ENCODE data around the gene FAM107B.
"Not testable (repeated sequence)": the region's sequence is repeated elsewhere in the genome, so short reads cannot be mapped to it uniquely, and the experiment has no call there.

Gene FAM107B

GRCh38 chr10:14658331-14659127 lies 116.2 kb downstream of the FAM107B start:
- no peak for DNase-seq

DNA sequence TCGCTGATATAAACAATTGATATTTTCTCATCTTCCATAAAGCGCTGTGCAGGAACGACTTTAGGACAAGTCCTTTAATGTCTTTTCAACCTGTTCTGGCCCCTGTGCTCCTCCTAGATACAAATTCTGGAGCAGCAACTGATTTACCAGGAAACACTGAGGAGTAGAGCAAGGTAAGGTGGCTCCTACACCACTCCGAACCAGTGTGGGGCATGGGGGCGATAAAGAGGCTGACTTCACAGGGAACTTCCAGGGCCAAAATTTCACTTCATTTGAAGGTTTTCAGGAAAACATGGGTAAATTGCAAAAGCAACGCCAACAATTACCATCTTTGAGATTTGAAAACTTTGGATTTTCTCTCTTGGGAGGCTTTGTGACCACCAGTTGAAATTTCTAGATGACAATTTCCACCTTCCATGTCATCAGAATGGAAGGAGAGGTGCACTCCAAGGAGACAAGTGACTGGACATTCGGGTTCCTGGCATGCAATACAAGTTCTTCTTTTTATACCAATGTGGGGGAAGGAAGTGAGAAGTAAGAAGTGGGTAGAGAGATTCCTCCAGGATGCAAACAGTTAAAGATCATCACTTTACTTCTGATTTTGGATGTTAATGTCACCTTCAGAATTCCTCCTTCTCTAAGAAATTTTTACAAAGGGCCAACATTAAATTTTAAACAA lies 118.5 kb downstream of the FAM107B start:
- no peak for DNase-seq

GRCh38 chr10:14654821-14655382 lies 119.8 kb downstream of the FAM107B start:
- no peak for DNase-seq

DNA sequence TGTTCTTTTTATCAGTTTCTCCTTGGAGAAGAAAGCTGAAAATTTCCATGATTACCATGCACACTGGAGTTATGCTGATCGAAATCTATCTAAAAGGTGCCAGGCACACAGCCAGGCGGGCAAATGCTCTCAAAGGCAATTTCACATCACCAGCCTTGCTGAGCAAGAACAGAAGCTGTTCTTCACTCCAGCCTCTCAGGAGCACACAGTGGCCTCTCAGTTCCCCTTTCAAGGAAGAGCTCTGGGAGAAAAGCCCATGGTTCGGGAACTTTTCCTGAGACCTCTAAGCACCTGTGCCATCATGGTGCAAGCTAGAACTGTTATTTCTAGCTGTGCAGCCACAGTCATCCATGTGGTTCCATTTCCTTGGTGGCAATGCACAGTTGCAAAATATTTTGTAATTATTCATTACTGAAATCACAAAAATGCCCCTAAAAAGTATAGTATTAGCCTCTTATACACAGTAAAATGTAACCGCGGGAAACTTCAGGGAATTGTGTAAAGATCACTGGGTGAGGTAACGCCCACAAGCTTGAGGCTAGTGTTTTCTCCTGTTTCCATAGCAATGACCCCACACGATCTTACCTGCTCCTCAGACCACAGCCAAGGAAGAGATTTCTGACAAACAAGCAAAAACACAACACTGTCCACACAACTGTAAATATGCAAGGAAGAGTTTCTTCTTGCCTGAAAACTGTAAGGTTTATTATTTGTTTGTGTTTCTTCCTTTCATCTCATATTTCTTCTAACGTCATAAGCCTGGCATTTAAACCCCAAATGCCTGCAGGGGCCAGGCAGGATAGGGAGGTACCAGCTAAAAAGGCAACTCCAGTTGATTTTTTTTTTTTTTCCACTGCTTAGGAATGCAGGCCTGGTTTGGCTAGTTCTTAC lies 121.2 kb downstream of the FAM107B start:
- DNase-seq, result peak; percentile 77

DNA sequence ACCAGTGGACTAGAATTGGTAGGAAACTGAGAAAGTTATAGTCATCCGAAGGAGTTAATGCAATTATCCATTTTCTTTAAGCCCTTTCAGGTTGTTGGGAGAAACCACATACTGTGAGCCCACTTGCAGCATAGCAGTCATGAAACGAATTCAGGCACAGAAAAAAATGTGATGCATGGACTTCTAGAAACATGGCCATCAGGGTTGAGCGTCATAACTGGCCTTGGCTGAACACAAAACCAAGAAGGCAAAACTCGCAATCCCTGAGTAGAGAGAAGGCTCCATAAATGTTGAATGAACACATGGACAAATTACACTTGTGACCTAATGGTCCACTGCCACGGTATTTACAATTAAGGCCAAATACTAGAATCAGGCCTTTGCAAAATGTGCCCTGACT lies 121.9 kb downstream of the FAM107B start:
- no peak for DNase-seq

- no peak for DNase-seq
These were observed 122.6 kb downstream of the FAM107B start for GRCh38 chr10:14652067-14652466.

- DNase-seq, result no peak
These were observed 125.0 kb downstream of the FAM107B start for GRCh38 chr10:14649739-14650138.

DNA sequence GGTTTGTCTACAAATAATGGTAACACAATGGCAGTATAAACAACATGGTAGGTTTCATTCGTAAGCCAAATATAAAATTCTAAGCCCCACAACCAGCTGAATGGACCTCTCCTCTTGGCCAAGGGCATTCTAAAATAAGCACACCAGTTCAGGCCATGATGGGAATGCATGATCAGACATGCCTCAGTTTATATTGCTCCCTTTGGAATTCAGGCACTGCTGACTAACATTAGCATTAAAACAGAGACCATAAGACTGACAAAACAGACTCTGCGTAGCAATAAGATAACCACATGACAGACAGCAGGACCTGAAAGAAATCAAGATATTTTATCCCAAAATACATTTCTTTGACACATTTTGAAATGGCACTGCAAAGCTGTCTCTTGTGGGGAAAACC lies 125.8 kb downstream of the FAM107B start:
- no peak for DNase-seq

GRCh38 chr10:14648005-14648765 lies 126.5 kb downstream of the FAM107B start:
- DNase-seq, result peak; percentile 85

DNA sequence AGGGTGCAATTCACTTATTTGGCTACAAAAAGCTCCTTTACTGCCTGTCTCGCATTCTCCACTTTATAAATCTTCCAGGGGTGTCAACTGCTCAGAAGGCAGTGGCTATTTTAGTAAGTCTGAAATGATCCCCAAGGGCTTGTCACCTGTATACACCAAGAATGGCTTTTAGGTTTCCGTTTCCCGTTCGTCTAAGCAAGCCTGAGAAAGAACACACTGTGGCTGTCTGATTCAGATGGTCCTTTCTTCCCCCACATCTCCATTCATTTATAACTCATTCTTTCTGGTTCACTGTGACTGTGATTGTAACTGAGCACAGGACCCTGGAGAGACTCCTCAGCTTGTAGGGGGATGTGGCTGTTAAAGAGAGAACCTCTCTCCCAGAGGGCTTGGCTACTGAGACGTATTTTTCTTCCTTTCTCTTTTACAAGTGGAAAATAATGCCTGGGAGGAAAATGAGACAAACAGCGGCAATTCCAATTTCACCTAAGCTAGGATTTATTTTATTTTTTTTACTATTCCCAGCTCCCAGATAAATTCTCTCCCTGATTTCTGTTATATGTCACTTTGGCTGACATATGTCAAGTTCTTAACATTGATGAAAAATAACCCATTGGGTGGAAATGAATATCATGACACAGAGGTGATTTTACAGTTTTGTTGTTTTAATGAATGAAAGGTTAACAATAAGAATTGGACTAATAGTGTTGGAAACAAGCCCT lies 129.3 kb downstream of the FAM107B start:
- no peak for DNase-seq

GRCh38 chr10:14639637-14640036 lies 135.1 kb downstream of the FAM107B start:
- DNase-seq, result no peak

DNA sequence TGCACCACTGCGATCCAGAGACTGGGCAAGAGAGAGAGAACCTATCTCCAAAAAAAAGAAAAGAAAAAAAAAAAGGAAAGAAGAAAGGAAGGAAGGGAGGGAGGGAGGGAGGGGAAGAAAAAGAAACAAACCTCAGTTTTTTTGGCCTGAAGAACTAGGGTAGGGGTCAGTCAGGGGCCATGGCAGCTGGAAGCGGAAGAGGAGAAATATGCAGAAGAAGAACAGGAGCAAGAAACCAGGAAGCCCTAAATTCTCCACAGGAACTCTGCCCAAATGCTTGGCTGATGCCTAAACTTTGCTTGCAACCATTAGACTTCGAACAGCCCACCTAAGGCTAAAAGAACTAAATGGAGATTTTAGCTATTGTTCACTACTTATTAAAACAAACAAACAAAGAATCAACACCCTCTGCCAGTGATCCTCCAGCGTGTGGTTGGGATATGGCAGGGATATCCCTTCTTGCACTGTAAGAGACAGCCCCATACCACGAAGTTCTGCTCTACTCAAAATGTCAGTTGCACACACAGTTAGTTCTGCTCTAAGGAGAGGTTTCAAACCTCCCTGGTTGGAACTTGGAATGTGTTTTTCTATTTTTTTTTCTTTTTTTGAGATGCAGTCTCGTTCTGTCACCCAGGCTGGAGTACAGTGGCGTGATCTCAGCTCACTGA lies 139.5 kb downstream of the FAM107B start:
- no peak for DNase-seq

- DNase-seq, result not testable (repeated sequence)
These were observed 140.1 kb downstream of the FAM107B start for GRCh38 chr10:14634572-14634971.

DNA sequence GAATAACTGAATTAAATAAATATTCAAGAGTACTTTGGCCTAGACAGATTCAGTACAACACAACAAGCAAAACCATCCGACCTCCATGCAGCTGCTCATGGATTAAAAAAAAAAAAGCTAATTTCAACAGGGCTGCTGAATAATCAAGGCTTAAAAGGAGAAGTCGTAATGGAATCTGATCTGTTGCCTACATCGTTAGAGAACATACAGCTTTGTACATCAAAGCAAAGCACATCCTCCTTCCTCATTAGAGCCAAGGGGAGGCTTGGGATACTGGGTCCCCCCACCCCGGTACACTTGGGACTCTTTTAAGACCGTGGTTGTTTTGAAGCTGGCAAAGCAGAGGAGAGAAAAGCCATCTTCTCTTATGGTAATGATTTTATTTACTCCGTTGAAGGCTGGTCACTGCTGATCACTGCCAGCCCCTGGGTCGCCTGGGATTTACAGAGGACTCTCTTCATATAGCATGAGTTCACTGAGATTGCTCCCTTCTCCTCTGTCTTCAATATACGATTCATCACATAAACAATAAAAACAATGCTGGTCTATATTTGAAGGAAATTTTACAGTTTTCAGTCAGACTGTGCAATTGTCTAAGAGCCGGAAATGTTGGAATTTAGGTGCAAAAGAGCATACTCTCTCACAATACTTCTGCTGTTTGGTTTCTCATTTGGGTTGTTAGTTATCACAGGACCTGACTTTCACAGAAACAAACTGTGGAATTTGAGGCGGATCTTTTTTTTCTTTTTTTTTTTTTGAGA lies 148.8 kb downstream of the FAM107B start:
- no peak for DNase-seq

GRCh38 chr10:14625192-14625631 lies 149.5 kb downstream of the FAM107B start:
- no peak for DNase-seq

DNA sequence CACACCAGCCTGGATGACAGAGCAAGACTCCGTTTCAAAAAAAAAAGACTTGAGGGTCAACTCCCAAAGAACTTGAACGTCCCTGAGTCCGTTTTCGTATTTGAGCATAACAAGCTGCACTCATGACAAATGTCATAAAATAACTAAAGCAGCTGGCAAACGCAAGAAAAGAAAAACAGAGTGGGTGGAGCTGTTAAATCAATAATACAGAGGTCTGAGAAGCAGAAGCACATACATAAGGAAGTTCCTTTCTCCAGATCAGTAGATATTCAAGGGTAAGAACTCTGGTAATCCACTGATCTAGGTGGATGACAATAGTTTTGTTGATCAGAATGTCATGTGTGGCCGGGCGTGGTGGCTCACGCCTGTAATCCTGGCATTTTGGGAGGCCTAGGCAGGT lies 150.1 kb downstream of the FAM107B start:
- no peak for DNase-seq

DNA sequence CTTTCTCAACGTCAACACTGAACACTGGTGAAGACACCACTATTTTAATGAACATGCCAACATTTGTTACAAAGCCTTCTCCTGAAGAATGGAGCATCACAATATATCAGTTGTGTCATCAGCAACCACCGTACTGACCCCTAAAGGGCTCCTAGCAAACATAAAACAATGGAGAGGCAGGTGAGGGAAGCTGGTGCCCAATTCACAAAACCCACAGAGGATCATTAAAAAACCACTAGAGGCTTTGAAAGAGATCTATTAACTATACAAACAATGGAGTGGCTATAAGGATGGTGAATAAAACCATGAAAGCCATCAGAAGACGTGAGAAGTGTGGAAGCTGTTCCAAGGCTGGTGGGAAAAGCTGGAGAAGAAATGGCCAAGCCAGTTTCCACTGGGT lies 150.8 kb downstream of the FAM107B start:
- no peak for DNase-seq

- no peak for DNase-seq
These were observed 153.7 kb downstream of the FAM107B start for GRCh38 chr10:14621037-14621436.

DNA sequence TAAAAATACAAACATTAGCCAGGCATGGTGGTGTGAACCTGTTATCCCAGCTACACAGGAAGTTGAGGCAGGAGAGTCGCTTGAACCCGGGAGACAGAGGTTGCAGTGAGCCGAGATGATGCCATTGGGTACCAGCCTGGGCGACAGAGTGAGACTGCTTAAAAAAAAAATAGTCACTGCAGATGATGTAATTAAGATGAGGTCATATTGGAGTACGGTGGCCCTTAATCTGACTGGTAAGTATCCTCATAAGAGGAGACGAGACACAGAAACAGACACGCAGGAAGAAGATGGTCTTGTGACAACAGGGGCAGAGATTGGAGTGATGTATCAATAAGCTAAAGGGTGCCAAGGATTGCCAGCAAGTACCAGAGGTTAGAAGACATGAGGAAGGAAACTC lies 156.0 kb downstream of the FAM107B start:
- no peak for DNase-seq

DNA sequence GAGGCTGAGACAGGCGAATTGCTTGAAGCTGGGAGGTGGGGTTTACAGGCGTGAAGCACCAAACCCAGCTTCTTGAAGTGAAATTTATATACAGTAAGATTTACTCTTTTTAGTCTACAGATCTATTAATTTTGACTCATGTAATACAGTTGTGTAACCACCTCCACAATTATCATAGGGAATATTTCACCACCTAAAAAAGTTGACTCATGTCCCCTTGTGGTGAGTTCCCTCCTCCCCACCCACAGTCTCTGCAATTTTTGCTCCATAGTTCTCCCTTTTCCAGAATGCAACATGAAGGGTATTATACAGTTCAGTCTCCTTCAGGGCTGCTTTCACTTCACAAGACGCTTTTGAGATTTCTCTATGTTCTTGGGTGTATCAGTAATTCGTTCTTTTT lies 156.8 kb downstream of the FAM107B start:
- DNase-seq, result no peak
